GM08714 (cell line): ENCODE measurements around the gene CENPE.

Experiments
- H3K4me3 ChIP-seq: fragments of 200-500 bp; sonication (Bioruptor generic); 2 replicates; pipeline ENCODE4 v1.5.1; 2014; ENCODE audit warnings: mild to moderate bottlenecking, low read length, inconsistent platforms
- ZNF274 ChIP-seq: IDR thresholded peaks from 2 replicates; pipeline ENCODE4 v1.6.1; 2012; ENCODE audit warnings: mild to moderate bottlenecking, low read depth, low read length

The CENPE gene

DNA sequence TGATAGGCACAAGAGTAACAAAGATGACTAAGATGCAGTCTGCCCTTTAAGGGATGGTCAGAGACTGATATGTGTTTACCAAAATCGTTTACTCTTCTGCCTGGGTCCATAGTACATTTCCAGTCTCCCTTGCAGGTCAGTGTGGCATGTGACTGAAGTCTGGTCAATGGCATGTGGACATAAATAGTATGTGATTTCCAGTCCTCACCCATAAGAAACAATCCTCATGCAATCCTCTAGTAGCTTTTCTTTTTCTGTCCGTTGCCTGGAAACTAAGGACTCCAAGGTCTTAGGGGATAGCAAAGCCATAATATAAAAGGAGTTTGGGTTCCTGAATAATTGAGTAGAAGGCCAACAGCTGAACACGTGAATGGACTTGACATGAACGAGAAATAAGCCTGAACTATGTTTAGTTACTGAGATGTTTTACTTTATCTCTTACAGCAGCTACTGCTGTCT lies 122.7 kb downstream of the CENPE start:
- peak overlapping the region; percentile 76 for H3K4me3 ChIP-seq
- no peak for TF ChIP-seq ZNF274

DNA sequence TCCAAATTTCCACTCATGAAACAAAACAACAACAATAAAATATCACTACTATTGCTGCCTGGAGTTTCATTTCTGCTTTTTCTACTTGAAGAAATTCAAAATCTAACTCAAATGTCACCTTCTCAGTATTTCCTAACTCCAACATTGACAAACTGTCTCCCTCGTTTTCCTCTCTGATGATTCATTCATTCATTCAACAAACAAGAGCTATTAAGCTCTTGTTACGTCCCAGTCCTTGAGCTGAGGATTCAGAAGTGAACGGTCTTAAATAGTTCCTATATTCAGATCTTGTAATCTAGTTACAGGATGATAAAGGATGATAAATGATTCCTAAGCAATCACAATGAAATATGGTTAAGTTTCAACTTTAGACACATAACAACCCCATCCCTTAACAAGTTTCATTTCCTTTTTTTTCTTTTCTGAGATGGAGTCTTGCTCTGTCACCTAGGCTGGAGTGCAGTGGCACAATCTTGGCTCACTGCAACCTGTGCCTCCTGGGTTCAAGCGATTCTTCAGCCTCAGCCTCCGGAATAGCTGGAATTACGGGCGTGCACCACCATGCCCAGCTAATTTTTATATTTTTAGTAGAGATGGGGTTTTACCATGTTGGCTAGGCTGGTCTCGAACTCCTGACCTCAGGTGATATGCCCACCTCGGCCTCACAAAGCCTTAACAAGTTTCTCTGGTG lies 123.3 kb downstream of the CENPE start:
- TF ChIP-seq ZNF274: no peak

DNA sequence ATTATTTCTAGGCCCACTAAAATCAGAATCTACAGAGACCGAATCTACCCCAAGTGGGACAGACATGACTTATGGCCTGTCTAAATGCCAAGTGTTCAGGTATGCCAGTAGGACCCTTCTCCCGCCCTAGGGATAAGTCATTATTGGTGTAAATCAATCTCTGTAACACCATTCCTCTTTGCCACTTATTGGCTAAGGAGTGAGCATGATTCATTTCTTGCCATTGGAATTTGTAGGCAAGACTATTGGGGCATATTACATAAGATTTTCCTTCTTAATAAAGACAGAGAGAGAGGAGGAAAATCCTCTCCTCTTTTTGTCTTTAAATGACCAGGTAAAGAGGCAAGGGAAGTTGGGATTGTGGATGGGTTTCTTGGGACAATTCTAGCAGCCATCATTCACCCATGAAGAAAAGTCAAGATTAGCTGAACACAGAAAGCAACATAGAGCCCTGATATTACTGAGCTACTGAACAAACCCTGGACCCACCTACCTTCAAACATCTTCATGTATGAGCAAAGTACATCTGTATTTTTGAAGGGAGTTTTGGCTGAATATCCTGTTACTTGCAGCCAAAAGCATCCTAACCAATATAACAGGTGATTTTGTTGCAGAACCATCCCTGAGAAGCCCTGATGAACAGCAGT lies 124.2 kb downstream of the CENPE start:
- no peak for TF ChIP-seq ZNF274
- no peak overlapping the region for H3K4me3 ChIP-seq

More for the DNA sequence above, 123.3 kb downstream of the CENPE start:
- peak overlapping the region; percentile 76 for H3K4me3 ChIP-seq

DNA sequence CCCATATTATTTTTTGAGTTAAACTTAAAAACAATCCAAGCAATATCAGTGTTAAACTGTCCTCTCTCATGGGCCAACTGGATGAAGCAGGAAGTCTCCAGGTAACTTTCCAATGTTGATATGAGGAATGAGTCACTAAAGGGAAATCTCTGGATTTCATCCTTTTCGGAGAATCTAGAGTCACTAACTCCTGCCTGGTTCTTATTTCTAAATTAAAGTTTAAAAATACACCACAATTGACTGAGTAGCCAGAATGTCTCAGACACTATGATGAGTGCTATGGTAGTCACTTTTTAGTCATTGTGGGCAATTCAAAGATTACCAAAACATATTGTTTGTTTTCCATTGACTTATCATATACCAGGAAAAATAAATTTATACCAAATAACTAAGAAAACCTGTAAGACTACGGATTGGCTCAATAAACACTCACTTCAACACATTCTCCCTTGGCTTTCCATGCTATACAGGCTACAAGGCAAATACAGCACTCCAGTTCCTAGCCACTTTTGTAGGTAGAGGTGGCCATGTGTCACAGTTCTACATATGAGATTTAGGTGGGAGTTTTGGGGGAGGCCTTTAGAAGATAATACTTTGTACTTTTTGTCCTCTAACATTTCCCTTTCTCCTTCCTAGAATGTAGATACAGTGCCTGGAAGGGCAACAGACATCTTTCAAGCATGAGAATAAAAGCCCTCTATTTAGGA lies 130.1 kb downstream of the CENPE start:
- no peak overlapping the region for H3K4me3 ChIP-seq
- TF ChIP-seq ZNF274: no peak

DNA sequence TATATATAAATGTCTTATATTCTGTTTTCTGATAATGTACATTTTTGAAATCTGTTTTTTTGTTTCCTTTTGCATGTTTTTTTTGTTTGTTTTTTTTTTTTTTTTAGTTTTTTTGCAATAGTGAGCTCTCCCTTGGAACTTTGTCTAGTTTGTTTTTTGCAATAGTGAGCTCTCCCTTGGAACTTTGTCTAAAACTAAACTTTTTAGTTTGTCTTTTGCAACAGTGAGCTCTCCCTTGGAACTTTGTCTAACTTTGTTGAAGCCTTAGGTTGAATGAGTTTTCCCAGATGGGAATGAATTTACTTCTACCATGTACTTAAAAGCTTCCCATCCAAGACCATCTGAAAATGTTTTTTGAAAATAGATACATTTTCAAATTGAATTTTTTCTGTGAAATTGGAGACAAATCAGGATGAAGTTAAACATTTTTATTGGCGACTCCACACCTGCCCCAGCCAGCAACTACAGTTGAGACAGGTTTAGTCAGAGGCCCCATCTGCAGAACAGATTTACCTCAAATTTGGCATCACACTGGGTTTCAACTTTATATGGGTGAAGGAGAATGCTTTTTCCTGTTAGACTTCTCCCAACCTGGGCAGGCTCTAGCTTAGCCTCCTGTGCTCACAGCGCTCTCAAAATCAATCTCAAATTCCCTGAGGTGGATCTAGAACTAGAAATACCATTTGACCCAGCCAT lies 137.5 kb downstream of the CENPE start:
- TF ChIP-seq ZNF274: no peak

More for the DNA sequence above, 137.5 kb downstream of the CENPE start:
- no peak overlapping the region for H3K4me3 ChIP-seq
